H1 (cell line): ENCODE data around the gene TEX264. TPM values are rescaled to one million over a fixed set of nuclear protein-coding genes. Genes with fewer than 3 reads are reported as not detected.

Experiments
- SRF ChIP-seq: IDR thresholded peaks from 2 replicates; pipeline ENCODE4 v1.6.1; 2011; ENCODE audit warnings: mild to moderate bottlenecking, low read depth, low read length, moderate library complexity
- polyA plus RNA-seq, 7 experiments: library from polyadenylated mRNA; depleted of rRNA in 3 of 7; stranded (reverse) in 5 of 7; unstranded in 2 of 7; fragments of >200 nt in 5 of 7; fragments of 200-250 nt in 2 of 7; gene quantifications; 1 replicate in 5 of 7; 2 replicates in 1 of 7; 4 replicates in 1 of 7; pipeline versions ENCODE4 v1.2.1 to v1.2.3, GENCODE V29; 2011 to 2013; ENCODE audit warnings: missing spikeins in 2 of 7, mixed read lengths in 2 of 7
- total RNA-seq: library from RNA; stranded (reverse); fragmentation: NEBNext Ultra II Directional; extraction: Animal tissue kit (Norgen Biotek cat#: 25700); gene quantifications from 2 replicates; pipeline ENCODE4 v1.2.1, GENCODE V29; 2021

TEX264 gene
- total and polyA plus RNA-seq, 2 of the 8 experiments (the other 6 are each of a cell fraction or from before 2014, with no cell fraction given) = 11.2 to 35.6 TPM

- TF ChIP-seq SRF = no peak
These were observed 20.0 kb downstream of the TEX264 start (continued) for GRCh38 chr3:51691021-51691420.
